Cerebellar cortex (tissue), 1 donor: ENCODE data around the gene SH3PXD2A.

ENCODE experiments used
- DNase-seq: peaks from one replicate; pipeline ENCODE4 v3.0.0-alpha.2; 2015; ENCODE audit warnings: low spot score

Gene SH3PXD2A

DNA sequence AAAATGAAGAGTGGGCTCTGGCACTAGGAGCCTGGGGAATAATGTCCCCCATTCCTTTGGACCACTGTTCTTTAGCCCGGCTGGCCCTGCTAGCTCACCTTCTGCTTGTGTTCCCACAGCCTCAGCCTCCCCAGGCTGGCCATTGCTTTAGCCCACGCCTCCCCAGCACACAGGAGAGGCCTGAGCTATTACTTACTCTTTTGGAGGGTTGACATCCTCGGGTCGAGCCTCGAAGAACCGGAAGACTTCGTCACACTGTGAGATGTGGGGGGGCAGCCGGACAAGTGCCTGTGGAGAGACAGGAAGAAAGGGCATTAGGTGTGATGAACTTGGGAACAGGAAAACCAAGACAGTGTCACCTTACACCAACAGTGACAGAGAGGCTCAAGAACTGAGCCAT lies 131.3 kb downstream of the SH3PXD2A start:
- no peak for DNase-seq

DNA sequence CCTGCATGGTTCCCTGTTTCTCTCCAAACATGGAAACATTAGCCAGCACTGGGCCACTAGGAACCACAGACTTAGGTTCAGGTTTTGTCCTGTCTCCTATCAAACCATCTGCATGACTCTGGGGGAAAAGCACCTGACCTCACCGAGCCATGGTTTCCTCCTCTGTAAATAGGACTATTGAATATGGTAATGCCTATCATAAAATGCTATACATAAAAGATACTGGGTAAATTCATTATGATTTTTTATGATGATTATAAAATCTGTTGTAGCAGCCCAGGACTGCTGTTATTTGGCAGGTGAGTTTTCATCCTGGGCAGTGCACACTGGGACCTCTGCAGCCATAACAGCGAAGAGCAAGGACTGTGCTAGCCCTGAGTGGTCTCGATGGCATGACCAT lies 131.8 kb downstream of the SH3PXD2A start:
- DNase-seq, result no peak

DNA sequence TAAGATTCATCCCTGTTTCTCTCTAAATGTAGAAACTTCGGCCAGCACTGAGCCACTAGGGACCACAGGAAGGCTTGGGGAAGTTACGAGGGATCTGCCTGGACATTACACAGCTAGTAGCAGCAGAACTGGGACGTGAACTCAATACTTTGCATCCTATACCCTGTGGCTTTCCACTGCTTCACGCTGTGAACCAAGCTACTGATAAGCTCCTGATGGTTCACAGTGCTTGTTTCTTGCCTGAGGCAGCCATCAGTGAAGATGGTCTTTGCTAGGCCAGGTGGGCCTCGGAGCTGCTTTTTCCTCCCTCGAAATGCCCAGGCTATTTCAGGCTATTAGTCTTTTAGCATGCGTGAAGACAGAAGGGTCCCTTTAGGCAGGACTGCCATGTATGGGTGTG lies 132.7 kb downstream of the SH3PXD2A start:
- DNase-seq, result no peak

DNA sequence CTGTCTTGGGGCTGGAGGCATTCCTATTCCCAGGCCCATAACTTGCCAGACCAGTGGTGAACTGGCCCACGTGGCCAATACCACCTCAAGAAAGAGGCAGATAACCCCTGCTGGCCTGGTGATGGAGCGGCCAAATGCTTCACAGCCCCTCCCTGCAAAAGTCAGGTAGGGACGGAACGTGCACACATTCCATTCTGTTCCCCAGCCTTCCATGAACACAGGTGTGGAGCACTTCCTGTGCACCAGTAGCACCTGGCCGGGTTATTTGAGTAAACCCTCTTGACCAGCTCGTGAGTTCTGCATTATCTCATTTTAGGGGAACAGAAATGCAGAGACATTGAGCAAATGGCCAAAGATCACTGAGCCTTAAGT lies 134.4 kb downstream of the SH3PXD2A start:
- peak; percentile 39 for DNase-seq

DNA sequence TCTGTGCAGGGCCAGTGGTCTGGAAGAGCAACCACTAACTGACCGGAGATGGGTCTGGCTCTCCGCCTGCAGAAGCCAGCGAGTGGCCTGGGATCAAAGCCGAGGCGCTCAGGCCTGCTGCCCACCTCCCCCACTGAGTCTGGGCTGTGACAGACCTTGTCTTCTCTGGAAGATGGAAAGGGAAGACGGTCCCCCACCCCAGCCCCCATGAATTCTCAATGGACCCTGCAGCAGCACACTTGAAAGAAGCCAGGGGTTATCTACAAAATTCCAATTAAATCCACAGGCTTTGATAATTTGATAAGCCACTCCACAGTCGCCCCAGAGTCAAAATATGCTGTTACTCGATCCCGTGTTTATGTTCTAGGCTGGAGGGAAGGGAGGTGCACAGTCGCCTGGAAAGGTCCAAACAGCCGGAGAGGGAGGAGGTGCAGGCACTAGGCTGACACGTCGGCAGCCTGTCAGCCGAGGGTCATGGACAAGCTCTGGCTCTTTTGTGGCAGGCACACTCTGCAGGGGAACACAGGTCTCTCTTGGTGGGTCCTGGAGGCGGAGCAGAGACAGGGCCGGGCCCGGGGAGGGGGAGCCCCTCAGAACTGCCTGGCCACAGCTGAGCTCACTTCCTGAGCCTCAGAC lies 134.9 kb downstream of the SH3PXD2A start:
- DNase-seq, result peak; percentile 93

DNA sequence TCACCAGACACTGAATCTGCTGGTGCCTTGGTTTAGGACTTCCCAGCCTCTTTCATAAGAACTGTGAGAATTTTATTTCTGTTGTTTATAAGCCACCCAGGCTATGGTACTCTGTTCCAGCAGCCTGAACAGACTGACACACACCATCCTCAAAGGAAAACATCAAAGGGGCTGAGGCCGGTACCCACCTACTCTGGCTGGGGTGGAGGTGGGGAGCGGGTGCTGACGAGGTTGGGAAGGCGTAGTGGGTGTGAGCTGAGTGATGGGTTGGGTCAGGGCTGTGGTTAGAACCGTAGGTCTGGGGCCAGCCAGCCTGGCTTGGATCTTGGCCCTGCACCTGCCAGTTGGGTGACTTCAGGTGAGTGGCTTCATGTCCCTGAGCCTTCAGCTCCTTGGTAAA lies 136.3 kb downstream of the SH3PXD2A start:
- DNase-seq, result no peak

DNA sequence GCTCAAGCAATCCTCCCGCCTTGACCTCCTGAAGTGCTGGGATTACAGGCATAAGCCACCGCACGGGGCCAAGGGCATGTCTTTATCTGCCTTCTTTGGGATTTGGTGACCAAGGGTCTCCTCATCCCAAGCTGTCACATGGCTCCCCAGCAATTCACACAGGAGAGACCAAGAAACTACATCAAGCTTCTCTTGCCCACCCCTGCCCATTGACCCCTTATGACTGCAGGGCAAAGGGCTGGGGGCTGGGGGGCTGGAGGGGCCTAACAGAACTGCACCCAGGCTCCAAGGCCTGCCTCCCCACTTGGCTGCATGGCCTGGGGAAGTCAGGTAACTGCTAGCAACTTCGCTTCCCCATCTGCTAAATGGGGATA lies 137.1 kb downstream of the SH3PXD2A start:
- DNase-seq, result no peak

DNA sequence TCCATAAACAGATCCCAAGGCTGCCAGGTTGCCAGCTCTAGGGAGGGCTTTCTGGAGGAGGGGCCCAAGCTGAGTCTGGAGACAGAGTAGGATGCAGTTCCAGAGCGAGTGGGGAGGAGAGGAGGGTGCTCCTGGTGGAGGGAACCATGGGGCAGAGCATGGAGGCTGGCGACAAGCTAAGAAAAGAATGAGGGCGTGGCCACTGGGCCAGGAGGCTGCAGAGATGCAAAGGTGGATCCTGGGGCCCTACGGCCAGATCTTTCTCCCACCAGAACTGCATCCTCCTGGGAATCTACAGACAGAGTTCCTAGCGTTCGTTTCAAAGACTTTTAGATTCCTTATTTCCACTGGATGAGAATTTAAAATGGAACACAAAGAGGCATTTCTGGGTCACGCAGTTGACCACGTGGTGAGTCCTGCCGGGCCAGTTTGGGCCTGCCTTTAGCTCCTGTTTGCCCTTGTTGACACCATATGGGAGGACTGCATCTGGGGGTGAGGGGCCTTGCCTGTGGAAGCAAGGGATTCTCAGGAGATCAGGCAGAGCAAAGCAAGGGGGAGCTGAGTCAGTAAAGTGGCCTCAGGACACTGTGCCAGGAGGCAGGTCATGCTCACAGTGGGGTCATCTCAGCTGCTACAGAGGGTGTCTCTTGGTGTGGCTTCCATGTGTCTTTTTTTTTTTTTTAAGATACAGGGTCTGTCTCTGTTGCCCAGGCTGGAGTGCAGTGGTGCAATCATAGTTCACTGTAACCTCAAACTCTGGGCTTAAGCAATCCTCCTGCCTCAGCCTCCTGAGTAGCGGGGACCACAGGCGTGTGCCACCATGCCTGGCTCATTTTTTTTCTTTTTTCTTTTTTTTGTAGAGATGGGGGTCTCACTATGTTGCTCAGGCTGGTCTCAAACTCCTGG lies 137.8 kb downstream of the SH3PXD2A start:
- no peak for DNase-seq

DNA sequence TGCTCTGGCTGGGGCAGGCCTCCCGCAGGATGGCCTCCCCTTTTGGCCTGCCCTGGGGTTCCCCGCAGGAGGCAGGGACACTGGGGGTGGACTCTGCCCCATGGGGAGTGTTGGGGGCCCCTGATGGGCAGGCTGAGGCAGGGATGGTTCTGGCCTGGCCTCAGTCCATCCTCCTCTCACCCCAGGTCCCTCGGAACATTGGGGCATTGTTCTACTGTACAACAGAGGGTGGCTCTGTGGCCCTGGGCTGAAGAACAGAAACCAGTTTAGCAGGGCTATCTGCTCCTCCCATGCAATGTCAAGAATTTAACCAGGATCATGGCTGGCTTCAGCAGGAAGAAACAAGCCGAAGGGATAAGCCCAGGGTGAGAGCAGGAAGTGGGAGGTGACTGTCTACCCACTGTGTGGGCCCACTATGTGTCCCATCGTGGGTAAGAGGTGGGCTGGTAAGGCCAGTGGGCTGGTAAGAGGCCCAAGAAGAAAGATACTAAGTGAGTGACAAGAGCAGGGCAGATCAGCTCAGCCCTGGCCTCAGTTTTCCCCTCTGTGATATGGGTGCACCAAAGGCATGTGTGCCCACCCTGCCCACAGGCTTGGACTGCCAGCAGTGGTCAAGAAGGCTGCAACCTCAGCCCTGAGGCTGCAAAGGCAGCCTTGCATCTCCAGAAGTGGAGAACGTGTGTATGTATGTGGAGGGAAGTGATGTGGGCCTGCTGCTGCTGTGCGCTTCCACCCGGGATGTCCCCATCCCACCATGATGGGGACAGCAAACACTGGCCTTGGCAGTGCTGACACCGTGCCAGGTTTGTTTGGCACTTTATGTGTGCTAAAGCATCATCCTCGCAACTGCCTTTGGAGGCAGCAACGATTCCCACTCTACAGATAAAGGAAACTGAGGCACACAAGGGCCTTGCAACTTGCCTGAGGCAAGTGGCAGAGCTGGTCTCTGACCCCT lies 138.9 kb downstream of the SH3PXD2A start:
- DNase-seq, result no peak

DNA sequence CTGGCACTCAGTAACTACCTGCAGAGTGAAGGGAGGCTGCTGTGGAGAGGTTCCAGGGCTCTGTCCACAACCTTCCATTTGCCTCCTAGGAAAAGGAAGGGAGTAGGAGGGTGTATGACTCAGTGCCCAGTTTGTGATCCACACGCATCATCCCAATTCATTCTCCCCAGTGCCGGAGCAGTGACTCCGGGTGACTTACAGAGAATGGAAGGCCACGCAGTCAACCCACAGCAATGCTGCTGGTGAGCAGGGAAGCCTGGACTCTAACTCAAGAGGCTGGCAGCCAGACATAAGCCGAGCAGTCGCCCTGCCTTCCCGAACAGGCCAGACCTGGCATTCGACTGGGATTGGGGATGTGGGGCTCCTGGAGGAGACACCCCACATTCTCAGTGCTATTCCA lies 139.9 kb downstream of the SH3PXD2A start:
- peak; percentile 47 for DNase-seq

DNA sequence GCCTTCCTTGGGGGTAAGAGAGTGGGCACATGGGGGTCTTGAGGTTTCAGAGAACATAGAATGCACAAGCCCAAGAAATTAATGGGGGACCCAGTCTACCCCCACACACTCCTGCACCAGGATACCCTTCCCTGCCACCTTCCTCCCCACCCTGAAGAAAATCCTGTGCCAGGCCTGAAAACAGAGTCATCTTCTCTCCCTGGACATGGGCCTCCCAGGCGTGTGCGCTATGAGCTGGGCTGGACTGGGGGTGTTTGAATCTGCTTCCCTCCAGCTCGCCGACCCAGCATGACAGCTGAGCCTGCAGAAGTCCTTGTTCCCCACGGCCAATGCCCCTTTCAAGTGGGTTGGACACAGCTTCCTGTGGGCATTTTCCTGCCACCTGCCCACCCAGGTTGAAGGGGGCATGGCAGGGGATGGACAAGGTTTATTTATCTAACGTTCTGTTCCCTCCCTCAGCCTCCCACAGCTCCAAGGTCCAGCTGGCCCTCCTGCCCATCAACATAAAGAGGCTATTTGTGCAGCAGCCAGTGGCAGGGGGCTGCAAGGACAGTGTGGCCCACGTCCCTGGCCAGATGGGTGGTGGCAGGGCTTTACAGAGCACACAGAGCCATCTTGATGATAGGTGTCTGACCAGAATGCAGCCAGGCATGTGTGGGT lies 141.0 kb downstream of the SH3PXD2A start:
- DNase-seq, result no peak

DNA sequence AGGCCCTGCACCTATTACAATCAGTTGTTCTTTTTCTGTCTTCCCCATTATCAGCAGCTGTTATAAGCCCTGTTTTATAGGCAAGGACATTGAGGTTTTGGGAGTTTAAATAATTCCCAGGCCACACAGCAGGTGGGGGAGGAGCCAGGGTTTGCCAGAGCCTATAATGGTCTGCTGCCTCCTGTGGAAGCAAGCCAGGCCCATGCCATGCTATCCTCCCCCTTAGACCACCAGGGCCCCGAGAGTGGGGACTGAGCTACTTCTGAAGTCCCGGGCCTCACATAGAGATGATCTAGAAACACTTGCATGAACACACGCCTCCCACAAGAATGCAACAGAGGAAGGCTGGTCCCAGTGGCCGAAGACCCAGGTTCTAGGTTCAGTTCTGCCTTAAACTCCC lies 141.7 kb downstream of the SH3PXD2A start:
- no peak for DNase-seq

DNA sequence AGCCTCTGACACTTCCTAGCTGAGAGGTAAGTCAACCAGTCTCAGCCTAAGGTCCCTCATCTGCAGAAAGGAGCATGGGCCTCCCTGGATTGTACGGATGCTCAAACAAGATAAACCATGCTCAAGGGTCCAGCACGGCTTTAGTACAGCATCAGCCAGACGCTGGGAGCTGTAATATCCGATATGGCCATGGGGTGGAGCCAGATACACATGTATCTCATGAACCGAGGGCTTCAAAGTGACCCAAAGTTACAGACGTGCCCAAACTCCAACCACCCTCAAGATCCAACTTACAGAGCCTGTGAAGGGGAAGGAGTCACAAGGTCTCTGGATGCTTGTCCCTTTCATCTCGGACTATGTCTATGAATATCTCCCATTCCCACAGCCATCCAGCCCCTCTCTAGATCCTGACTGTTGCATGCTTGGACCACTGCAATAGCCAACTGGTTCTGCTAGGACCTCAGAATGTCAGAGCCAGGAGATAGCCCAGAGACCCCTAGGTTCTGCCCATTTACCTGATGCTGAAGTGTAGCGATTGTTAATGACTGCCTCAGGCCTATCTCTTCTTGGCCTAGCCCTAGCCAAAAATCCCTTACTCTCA lies 142.4 kb downstream of the SH3PXD2A start:
- peak; percentile 89 for DNase-seq

DNA sequence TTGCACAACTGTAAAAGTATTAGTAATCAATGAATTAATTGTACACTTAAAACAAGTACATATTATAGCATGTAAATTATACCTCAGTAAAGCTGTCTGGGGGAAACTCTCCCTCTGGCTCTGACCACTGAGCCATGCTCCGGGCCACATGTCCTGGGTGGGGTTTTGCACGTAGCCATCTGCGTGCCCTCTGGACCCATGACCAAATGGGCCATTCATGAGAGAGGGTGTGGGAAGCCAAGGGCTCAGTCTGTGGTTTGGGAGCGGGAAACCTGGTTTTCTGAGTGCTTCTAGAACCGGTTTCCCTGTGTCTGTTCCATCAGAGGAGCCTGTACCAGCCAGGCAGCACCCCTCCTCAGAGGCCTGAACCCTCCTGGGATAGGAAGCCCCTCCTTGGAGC lies 143.2 kb downstream of the SH3PXD2A start:
- no peak for DNase-seq

DNA sequence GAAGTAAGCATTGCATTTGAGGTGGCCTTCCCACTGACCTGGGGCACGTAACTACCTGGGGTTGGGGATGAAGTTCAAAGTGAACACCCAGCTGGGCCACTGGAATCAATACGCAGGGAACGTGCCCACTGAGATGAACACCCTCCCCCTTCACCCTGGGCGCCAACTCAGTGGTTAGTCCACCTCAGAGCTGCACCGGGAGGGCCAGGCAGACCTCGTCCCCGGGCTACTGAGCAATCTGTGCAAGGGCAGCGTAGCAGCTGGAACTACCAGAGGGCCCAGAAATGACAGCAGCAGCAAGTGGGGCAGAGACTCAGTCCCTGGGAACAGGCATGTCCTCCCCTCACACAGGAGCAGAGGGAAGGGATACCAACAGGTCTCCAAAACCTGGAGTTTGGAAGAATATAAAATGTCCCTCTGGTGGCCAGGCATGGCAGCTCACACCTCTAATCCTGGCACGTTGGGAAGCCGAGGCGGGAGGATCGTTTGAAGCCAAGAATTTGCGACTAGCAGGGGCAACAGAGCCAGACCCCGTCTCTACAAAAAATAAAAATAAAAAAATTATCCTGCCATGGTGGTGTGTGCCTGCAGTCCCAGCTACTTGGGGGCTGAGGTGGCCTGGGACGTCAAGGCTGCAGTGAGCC lies 143.9 kb downstream of the SH3PXD2A start:
- no peak for DNase-seq

DNA sequence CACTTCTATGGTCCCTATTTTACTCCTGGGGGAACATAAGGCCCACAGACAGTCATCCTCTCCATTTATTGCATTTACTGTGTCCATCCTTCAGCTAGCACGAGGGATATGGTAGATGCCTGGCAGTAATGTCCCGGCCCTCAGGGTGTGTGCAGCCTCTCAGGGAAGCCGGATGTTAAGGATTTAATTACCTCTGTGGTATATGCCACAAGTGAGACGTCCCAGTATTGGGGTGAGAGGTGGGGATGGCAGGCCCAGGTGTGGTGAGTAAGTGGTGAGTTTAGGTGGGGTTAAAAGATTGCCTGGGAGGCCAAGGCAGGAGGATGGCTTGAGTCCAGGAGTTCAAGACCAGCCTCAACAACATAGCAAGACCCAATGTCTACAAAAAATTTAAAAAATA lies 144.9 kb downstream of the SH3PXD2A start:
- DNase-seq, result no peak

DNA sequence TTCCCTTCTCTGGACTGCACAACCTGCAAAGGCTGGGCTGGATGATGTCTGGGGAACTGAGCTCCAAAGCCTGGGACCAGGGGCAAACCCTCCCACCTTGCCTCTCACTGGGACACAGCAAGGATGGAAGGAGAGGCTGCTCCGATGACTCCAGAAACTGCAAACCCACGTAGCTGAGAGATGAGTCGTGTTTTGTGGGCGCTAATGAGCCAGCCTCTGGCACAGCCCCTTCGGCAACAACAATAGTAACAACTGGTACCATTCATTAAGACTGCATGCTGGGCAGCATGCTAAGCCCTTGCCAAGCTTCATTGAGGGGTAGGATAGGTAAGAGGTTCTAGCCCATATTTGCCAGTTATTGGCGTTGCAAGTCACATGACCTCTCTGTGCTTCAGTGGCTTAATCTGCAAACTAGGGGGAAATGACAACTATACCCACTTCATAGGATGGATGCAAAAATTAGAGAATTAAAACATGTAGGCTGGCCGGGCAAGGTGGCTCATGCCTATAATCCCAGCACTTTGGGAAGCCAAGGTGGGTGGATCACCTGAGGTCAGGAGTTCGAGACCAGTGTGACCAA lies 145.9 kb downstream of the SH3PXD2A start:
- no peak for DNase-seq

DNA sequence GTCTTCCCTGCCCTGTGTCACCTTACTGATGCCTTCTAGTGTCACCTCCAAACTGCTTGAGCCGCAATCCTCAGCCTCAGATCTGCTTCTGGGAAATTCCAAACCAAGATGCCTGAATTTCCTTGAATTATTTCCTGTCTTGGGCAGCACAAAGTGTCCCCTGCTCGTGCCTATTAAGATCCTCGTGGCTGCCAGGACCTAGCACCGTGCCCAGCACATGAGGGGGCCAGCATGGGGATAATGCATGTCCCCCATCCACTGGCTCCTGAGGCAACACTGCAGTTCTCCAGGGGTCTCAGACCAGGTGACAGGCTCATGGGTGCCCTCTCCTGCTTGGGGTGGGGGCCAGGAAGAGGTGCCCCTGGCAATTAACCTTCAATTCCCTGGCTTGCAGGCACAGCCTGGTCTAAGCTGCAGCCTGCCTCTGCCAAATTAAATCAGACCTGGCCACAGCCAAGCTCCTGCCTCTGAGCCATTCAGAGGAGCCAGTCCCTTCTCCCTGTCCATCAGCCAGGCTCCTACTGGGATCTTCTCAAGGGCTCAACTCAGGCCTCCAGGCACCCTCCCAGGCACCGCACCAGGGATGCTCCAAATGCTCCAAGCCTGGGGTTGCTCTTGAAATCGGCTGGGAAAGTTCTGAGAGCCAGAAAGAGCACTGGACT lies 146.6 kb downstream of the SH3PXD2A start:
- peak; percentile 78 for DNase-seq

DNA sequence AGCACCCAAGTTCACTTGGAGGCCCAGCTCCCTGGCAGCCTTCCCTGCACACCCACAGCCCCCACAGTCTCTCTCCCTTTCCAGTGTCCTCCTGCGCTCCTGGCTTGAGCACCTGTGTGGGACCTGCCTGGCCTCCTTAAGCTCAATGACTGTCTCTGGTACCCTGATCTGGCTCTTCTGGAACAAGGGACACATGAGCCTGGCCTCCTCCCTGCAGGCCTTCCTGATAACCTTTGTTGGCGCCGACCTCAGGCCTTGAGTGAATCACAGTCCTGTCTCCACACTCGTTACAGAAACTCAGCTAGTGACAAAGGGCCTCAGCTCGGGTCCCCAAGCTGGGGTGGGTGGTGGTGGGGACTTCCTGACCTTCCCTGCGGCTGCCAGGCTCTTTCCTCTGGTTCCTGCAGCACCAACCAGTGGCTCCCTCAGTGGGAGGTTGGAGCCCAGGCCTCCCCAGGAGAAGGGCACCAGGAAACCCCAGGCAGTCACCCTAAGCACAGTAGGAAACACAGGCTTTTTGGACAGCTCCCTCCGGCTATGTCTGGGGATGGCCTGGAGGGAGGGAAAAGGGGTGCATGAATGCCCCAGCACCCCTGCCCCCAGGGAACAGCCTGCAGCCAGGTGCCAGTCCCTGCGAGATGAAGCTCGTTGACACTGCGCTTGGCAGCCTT lies 147.3 kb downstream of the SH3PXD2A start:
- no peak for DNase-seq

DNA sequence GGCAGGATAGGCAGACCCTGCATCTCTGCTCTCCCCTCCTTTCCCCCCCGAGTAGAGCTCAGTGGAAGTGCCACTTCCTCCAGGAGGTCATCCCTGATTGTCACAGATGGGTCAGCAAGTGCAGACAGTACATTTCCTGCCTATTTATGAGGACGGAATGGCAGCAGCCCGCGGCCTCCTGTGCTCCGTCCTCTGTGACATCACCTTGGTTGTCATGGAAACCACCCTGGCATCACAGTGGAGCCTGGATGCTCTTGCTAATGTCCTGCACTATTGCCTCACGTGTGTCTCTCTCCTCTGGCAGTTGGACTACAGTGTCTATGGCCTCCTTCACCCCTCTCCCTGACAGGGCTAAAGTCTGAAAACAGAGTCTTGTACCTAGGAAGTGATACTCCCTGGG lies 148.6 kb downstream of the SH3PXD2A start:
- DNase-seq, result peak; percentile 84
